ENCODE results near the gene NABP2.

Gene NABP2

DNA sequence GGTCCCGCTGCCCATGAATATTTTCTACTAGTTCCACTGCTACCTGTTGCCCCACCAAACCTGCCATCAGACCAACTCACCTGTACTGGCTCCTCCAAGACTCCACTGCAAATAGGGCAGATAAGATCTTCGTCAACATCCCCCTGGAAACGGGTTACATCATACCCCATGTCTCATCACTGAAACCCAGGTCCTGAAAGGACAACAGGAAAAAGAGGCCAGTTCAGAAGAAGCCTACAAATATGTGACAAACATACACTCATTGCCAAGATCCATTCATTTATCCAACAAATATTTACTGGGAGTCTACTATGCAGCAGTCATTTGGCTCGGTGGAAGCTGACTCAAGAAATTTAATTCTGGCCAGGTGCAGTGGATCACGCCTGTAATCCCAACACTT lies 10.3 kb upstream of the NABP2 start:
- no peak for DNase-seq (ENCODE audit: low read depth in 3 of 3)

DNA sequence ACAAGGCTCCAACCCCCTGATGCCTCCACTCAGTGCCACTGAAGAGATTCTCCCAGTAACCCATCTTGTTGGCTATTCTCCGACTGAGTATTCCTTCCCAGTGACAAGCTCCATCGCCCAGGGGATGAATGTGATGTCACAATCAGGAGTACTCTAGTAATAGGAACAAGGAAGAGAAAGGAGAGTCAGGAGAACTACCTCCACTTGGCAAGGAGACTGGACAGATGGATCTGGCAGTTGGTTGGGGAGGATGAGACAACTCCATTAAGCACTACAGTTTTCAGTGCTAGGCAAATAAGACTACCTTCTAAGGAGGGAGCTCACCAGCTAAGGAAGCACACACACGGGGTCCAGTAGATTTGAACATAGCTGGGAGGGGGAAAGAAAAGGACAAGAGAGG lies 7.7 kb upstream of the NABP2 start:
- no peak for DNase-seq (ENCODE audit: low read depth in 3 of 3)

DNA sequence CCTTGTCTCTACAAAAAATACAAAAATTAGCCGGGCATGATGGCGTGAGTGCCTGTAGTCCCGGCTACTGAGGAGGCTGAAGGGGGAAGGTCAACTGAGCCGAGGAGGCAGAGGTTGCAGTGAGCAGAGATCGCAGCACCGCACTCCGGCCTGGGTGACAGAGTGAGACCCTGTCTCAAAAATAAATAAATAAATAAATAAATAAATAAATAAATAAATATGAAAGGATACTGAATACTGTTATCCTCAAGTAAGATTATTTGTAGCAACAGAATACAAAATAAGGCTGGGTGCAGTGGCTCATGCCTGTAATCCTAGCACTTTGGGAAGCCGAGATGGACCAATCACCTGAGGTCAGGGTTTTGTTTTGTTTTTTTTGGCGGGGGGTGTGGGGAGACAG lies 4.3 kb upstream of the NABP2 start:
- DNase-seq (ENCODE audit: low read depth in 3 of 3), result no peak

DNA sequence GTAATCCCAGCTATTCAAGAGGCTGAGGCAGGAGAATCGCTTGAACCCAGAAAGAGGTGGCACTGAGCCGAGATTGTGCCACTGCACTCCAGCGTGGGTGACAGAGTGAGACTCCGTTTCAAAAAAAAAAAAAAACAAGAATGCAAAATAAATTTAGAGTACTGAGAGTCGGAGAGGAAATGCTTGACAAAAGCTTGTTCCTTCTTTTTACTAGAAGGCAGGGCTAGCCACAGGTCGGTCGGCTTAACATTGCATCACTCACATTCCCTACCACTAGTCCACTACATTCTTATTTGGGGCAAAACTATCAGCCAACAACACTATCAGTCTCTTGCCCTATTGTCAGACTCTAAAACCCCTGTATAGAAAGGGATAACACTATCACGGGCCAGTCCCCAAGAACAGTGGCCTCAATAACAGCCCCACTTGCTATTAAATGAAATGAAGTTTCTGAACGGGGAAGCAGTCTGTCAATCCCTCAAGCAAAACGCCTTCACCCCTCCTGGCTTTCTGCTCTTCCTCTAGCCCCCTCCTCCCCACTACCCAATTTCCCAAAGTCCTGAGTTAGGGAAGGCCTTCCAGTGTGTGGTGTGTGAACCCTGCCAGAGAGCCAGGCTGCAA lies 3.4 kb upstream of the NABP2 start:
- no peak for DNase-seq (ENCODE audit: low read depth in 3 of 3)

DNA sequence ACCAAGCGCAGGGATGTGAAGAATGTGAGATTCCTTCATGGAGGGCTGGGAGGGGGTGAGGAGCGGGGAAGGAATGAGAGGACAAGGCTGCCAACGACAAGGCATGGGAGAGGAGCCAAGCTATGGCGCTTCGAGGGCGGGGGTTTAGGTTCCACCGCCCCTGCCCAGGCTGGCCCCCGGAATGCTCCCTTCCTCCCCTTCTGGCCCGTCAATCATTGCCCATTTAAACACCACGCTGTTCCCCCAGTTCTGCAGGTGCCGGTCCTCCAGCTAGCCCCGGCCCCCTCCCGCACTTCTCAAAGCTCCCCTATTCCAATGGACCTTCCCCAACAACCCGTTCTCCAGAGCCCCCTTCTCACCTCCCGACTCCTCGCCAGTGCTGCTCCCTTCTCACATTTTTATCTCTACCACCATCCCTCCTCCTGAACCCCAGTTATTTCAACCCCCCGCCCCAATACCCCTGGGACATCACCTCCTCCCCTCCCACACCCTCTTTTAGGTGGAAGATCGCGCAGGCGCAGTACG lies 2.8 kb upstream of the NABP2 start:
- DNase-seq (ENCODE audit: low read depth in 3 of 3), result no peak

DNA sequence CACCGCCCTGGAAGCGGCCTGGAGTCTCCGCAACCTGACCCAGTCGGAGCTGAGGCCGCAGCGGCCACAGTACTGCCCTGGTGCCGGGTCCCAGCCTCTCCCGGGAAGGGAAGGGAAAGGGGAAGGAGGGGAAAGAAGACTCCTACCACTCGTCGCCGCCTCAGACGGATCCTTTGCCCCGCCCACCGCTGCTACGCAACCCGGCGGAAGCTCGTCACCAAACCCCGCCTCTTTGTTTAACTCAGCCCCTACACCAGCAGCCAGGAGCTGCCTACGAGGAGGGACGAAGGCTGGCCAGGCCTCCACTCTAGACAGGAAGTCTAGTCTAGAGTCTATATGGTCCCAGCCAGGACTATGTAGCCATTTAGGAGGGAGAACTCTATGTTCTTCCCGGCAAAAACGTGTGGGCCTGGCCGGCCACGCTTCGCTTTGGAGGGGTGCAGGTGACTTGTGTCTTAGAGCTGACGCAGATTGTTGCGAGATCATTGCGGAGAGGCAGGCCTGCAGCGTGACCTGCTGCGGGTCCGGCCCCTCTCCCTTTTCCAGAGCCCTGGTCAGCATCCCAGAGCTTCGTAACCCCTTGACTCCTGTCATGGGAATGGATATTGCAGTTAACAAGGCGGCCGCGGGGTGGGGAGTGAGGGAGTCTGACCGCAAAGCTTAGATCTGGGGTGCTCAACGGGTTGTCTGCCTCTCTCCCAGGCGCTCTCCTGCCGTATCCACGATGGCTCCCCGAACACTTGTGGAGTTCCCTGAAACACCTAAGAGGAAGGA lies 2.2 kb upstream of the NABP2 start, which contains the start of gene RNF41:
TSS of gene RNF41 (minus strand) at position 166 of the 774 bp plus-strand sequence. CDS start 7,875 bp downstream, outside the sequence.
- peak; percentile 81 to 91 (median 81) for DNase-seq (ENCODE audit: low read depth in 3 of 3)

DNA sequence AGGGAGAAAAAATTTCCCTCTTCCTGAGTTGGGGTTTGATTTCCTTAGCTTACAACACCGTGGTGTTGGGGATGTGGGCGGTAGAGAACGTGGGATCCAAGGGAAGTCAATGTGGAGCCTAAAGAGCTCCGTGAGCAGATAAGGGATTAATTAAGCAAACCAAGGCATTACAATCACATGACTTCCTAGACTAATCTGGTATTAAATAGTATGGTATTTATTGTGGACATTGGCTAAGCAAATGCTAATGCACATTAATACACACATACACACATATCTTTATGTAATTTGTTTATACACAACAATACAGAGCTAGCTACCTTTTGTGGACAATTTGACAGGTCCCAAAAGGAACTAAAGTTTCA lies 1.6 kb upstream of the NABP2 start:
- DNase-seq (ENCODE audit: low read depth in 3 of 3), result no peak

DNA sequence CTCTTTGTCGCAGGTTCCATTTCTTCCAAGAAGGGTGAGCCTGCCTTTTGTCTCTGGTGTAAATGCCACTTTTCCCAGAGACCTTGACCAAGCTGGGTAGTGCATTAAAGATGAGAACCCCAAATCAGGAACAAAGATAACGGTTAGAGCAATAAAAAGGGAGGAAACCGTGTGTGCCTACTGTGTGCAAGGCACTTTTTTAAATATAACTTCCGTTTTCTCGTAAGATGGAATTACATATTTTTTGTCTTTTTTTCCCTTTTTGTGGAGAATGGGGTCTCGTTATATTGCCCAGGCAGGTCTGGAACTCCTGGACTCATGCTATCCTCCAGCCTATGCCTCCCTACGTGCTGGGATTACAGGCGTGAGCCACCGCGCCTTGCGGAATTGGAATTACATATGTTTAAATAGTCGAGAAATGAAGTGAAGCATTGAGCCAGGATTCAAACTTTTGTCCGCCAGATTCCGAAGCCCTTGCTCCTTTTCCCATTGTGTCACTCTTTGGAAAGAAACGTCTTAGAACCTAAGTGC lies 506 bp upstream of the NABP2 start:
- no peak for DNase-seq (ENCODE audit: low read depth in 3 of 3)

DNA sequence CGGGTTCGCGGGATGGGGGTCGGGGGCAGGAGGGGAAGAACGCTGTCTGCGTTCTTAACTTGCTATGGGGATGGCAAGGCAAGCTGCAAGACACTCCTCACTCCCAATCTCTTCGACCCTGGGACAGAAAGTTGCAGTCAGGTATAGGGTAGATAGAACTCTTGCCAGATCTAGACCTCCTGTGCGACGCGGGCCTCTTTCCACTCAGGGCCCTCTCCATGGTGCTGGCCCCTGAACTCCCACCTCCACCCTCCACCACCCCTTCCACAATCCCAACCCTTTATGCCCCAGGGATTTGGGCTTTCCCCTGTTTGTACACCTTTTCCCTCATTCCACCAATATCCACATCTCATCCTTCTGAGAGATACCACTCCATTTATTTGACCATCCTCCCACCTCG lies 812 bp downstream of the NABP2 start:
- no peak for DNase-seq (ENCODE audit: low read depth in 3 of 3)

DNA sequence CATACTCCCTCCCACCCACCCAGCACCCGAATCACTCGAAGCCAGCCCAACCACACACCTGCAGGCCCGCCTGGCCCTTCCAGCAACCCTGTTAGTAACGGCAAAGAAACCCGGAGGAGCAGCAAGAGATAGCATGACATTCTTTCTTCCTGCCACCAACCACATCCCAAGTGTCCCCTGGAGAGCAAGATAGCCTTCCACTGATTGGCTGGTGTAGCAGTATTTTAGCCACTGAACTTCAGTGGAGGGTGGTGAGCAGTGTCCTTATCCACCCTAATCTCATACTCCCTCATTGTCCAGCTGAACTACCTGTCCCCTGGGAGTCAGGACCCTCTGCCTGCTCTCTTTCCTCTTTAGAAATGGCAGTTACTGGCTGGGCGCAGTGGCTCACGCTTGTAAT lies 4.9 kb downstream of the NABP2 start:
- DNase-seq (ENCODE audit: low read depth in 3 of 3), result no peak

DNA sequence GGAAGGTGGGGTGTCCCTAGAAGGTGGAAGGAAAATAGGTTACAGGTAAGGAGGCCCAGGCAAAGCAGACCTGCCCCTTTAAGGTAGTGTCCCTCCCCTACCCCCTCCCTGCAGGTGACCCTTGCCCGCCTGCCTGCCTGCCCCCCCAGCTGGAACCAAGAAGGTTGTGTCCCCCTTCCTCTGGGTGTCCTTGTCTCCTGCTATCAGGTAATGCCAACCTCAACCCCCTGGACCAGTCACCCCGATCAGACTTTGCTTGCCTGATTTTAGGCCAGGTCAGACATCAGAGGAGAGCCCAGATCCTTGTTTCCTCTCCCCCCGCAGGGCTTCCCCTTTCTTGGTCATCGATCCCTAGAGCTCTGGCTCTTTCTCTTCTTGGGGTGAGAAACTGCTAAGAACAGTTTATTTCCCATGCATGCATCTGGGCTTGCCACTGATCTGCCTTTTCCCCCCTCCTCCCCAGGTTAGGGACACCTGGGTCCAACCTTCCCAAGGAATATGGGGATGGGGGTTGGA lies 5.8 kb downstream of the NABP2 start, which contains the start of gene SLC39A5:
TSS of gene SLC39A5 (plus strand) at position 136 of the 516 bp plus-strand sequence. CDS start 1,224 bp downstream, outside the sequence.
- DNase-seq (ENCODE audit: low read depth in 3 of 3), result no peak

DNA sequence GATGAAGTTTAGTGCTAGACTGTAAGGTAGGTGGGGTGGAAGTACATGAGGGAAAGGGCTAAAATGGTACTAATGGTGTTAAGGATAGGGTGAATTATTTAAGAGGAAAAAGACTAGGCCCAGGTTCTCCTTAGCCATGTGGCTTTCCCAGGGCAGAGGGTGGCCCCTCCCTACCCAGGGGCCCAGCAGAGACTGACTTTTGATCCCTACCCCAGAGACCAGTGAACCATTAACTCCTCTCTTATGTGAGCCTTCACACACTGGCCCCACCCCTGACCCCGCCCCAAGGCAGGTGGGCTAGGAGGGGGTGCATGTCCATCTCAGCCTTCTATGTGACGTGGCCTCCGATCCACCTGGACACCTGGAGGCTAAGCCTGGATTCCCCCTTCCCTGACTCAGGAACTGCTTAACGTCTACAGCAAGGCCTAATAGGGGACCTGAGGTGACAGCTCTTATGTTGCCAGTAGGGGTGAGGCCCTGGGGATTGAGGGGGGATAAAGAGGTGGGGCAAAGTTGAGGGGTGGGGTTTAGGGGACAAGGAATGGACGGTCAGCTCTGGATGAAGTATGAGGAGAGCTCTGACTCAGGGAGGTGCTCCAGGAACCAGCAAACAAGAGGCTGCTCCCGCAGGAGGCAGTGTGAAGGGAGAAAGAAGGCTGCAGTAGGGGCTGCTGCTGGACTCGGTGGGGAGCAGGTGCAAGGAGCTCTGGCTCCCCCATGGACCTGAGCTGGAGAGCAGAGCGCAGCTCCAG lies 6.5 kb downstream of the NABP2 start:
- DNase-seq (ENCODE audit: low read depth in 3 of 3), result no peak

DNA sequence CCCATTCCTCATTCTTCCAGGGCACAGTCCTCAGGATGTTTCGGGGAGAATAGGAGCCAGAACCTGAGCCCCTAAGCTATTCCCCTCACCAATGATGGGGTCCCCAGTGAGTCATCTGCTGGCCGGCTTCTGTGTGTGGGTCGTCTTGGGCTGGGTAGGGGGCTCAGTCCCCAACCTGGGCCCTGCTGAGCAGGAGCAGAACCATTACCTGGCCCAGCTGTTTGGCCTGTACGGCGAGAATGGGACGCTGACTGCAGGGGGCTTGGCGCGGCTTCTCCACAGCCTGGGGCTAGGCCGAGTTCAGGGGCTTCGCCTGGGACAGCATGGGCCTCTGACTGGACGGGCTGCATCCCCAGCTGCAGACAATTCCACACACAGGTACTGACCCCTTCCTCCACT lies 7.0 kb downstream of the NABP2 start:
- no peak for DNase-seq (ENCODE audit: low read depth in 3 of 3)

DNA sequence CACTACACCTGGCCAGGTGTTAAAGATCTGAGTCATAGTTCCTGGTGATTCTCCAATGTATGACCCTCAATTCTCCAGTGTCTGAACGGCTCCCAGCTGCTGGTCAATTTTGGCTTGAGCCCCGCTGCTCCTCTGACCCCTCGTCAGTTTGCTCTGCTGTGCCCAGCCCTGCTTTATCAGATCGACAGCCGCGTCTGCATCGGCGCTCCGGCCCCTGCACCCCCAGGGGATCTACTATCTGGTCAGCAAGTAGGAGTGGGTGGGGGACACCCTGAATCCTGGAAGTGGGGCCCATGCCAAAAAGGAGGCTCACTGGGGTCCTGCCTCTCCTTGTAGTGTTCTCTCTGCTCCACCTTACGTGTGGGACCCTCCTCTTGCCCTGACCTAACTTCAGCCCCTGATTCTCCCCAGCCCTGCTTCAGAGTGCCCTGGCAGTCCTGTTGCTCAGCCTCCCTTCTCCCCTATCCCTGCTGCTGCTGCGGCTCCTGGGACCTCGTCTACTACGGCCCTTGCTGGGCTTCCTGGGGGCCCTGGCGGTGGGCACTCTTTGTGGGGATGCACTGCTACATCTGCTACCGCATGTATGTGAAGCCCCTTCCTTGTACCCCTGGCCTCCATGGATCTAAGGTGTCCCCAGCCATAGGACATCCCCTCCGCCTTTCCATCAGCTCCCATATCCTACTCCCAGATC lies 10.7 kb downstream of the NABP2 start:
- DNase-seq (ENCODE audit: low read depth in 3 of 3), result no peak

DNA sequence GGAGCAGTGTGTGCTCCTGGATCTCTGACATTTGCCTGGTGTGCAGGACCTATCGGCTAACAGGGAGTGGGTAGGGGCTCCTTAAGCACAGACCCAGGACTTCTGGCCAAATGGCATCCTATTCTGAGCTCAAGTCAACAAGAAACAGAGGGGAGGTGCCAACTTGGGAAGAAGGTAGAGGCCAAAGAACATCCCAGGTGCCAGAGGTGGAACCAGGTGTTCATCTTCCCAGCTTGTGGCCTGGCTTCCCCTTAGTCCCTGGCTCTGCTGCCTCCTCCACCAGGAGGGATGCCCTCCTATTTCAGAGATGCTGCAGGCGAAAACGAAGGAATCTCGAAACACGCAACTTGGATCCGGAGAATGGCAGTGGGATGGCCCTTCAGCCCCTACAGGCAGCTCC lies 11.9 kb downstream of the NABP2 start:
- no peak for DNase-seq (ENCODE audit: low read depth in 3 of 3)

DNA sequence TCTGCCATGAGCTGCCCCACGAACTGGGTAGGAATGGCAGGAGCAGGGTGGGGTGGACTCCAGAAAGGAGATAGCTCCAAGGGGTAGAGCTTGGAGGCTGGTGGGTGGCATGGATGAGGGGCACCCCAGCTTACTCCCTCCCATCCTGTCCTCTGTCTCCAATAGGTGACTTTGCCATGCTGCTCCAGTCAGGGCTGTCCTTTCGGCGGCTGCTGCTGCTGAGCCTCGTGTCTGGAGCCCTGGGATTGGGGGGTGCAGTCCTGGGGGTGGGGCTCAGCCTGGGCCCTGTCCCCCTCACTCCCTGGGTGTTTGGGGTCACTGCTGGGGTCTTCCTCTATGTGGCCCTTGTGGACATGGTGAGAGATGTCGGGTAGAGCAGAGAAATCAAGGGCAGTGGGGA lies 12.8 kb downstream of the NABP2 start:
- DNase-seq (ENCODE audit: low read depth in 3 of 3), result no peak

DNA sequence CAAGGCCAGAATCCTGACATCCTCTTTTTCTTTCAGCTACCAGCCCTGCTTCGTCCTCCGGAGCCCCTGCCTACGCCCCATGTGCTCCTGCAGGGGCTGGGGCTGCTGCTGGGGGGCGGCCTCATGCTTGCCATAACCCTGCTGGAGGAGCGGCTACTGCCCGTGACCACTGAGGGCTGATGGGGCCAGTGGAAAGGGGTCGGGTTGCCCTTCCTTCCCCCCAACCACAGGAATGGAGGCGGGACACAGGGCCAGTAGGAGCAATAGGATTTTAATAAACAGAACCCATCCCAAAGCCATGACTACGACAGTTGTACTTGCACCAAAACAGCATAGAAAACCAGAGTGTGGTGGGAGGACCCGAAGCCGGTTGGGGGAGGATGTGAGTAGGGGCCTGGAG lies 13.4 kb downstream of the NABP2 start:
- no peak for DNase-seq (ENCODE audit: low read depth in 3 of 3)

DNA sequence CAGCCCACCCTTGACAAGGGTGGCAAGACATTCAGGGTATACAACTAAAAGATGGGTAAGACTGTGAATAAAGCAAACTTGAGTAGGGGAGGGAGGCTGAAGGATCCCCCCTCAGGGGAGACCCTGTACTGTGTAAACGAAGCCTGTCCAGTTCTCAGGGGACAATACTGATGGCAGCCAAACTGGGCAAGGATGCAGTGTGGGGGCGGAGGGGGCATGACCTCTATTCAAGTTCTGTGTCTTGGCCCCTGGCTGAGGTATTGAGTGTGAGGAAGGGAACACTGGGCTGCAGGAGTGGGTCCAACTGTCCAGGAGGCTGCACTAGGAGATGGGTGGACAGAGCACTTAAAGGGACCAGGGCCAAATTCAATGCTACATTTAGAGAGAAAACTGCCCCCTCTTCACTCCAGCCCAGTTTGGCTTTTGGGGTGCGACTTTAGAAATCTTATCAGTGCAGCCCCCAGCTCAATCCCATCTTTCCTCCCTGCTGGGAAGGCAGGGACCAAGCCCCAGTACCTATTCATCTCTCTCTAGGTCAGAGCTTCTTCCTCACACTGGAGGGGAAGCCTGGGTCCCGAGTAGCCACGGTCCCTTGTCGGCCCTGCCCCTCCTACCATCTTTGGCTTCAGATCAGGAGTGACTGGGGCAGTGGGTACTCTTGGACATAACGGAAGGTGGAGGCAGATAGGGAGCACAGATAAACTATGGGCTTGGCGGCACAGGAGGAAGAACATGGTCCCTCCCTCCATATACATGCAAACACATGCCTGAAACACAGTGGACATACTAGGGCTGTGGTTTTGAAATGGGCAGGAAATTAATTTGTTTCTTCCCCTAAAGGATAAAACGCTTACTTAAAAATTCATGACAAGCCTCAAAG lies 17.5 kb downstream of the NABP2 start:
- no peak for DNase-seq (ENCODE audit: low read depth in 3 of 3)

DNA sequence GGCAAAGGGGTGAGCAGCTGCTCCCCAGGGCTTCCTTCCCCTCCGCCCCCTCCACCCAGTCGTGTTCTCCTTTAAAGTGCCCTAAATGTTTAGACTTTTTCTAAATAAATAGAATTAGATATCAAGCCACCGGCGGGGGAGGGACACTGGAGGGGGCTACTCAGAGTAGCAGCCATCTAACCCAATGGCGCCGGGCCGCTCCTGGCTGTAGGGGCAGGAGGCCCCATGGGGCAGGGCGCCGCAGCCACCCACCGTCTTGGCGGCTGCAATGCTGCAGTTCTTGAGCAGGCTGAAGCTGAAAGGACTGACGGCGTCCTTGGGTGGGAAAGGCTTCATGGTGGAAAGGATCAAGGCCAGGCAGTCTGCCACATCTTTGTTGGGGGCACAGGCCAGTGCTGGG lies 18.8 kb downstream of the NABP2 start:
- no peak for DNase-seq (ENCODE audit: low read depth in 3 of 3)

DNA sequence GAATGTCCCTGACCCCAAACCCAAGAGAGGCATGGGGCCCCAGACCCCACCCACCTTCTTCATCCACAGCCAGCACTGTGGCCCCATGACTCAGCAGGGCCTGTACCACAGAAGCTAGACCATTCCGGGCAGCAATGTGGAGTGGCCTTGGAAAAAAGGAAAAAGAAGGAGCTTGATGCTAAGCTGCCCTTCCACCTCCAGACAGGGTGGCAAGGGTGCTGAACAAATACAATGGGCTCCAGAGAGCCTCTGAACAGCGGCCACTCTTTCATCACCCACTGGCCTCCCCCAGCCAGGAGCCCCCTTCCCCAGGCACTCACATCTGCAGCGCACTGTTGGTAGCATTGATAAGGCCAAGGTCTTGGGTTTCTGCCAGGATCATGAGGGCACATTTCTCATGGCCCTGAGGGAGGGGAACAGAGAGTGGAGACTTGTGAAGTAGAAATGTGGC lies 19.6 kb downstream of the NABP2 start:
- DNase-seq (ENCODE audit: low read depth in 3 of 3), result no peak

Measured in stimulated activated CD4-positive, alpha-beta T cell treated with anti-CD3 and anti-CD28 coated beads, TNF-alpha, amount 100 ng/mL, for 48 hours (primary cell).